GM21576 (cell line): ENCODE data around the gene IL1RAP.

ENCODE experiments used
- ATAC-seq: cut with Tn5 transposase; IDR thresholded peaks from one replicate; pipeline ENCODE4 v1.9.1; 2021; ENCODE audit warnings: mild to moderate bottlenecking, moderate library complexity; ENCODE audit not compliant: unreplicated experiment

Gene IL1RAP

GRCh38 chr3:190541008-190541407, 27.1 kb downstream of the IL1RAP start:
- no peak for ATAC-seq

GRCh38 chr3:190541560-190541959, 27.7 kb downstream of the IL1RAP start:
- ATAC-seq = no peak

GRCh38 chr3:190542846-190543245, 29.0 kb downstream of the IL1RAP start:
- ATAC-seq = no peak

- ATAC-seq = no peak
Observed at GRCh38 chr3:190543671-190544070, 29.8 kb downstream of the IL1RAP start.

DNA sequence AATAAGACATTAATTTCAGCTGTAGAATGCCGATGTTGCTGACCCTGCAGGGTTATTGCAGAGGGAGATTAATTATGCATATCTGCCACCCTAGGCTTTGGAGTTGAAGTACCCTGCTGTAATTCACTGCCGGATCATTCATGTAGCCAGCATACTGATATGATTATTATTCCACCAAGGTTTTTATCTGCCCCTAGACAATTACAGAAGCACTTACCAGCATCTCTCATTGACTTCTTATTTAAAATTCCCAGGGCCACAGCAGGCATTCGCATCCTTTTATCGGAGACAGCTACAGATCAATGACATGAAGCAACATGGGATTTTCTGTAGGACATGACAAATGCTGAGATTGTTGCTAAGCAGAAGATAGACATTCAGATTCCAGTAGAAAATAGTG, 31.3 kb downstream of the IL1RAP start:
- no peak for ATAC-seq

DNA sequence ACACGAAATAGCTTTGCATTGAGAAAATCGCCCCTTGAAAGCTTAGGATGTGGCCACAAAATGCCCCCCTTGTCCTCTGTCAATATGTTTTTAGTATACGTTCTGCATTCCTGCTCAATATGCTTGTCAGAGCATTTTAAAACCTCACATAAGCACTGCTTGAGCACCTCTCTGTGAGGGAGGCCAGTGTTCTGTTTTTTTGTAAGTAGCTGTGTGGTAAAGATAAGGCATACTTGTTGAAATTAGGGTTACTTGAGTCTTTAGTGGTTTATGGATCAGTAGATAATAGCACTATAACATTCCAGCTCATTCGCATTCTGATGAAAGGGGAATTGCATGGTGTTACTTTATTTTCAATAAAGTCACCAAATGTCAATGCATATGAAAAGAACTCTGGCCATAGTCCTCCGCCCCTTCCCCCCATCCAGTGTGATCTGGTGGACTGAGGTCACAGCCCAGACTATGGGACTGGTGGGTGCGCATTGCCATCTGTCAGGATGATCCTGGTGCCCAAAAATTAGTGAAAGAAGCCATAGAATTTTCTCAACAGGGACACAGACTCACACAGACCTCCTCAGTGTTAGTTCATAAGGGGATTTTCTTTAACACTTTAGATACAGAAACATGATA, 33.1 kb downstream of the IL1RAP start:
- ATAC-seq = no peak

DNA sequence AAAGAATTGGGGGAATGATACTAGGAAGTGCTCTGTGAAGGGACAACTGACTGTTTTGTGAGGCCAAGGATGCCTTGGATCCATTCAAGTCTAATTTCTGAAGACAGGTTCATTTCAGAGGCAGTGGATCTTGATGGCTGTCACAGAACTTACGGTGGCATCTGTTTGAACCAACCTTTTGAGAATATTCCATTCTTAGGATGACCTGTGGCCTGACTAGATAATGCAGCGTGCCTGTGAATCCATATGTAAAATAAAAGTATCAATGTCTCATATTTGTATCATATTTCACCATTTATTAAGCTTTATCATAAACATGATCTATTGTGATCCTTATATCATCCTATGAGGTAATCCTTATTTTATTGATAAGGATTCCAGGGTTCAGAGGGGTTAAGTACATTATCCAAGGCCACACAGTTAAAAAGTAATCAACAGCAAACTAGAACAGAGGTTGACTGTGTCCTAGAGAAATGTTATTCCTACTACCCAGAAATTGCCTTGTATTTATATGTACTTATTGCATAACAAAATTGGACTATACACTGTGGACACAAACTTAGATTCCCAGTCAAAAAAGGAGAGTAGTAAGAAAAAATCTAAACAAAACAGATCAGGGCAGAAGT, 34.3 kb downstream of the IL1RAP start:
- ATAC-seq = no peak

GRCh38 chr3:190552021-190552420, 38.1 kb downstream of the IL1RAP start:
- ATAC-seq = no peak

GRCh38 chr3:190552969-190553759, 39.3 kb downstream of the IL1RAP start:
- ATAC-seq = no peak

DNA sequence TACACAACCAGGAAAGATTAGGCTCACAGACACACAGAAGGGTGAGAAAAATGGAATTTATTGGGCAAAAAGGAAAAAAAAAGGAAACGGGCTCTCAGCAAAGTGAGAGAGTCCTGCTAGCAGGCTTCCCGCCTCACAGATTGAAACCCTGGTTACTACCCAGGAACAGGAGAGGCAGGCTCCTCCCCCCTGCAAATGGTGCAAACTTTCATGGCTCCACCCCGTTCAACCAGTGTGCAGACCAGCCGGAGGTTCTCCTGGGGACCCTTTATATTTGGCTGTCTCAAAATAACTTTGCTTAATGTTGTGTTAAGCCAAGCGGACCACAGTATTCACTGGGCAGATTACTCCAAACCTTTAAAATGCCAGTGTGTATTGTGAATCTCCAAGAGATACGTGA, 40.3 kb downstream of the IL1RAP start:
- ATAC-seq = no peak

GRCh38 chr3:190556351-190556750, 42.5 kb downstream of the IL1RAP start:
- ATAC-seq = no peak

- no peak for ATAC-seq
Observed at GRCh38 chr3:190557296-190557695, 43.4 kb downstream of the IL1RAP start.

DNA sequence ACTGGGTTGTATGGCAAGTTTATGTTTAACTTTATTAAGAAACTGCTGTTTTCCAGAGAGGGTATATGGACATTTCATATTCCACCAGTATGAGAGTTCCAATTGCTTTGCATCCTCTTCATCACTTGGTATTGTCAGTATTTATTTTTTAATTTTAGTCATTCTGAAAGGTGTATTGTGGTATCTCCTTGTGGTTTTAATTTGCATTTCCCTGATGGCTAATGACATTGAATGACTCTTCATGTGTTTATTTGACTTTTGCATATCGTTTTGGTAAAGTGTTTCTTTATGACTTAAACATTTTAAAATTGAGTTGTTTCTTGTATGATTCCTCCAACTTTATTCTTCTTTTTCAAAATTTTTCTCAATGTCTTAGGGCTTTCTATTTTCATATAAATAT, 44.4 kb downstream of the IL1RAP start:
- no peak for ATAC-seq

GRCh38 chr3:190558796-190559195, 44.9 kb downstream of the IL1RAP start:
- no peak for ATAC-seq

- ATAC-seq = no peak
Observed at GRCh38 chr3:190560013-190560895, 46.4 kb downstream of the IL1RAP start.

GRCh38 chr3:190562866-190563510, 49.1 kb downstream of the IL1RAP start:
- ATAC-seq = no peak

DNA sequence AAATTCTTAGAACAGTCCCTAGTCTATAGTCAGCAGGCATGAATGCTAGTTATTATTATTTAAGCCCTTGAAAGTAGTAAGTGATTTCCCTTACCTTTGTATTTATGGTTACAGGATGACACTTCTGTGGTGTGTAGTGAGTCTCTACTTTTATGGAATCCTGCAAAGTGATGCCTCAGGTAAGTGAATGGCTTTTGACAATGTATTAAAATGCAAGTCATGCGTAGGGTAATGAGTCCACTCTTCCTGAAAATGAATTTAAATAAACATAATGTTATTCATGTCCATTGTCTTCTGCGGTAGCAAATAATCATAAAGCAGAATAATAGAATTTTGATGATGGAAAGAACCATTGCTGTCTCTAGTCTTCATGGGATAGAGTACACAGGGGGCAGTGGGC, 50.3 kb downstream of the IL1RAP start:
- no peak for ATAC-seq

DNA sequence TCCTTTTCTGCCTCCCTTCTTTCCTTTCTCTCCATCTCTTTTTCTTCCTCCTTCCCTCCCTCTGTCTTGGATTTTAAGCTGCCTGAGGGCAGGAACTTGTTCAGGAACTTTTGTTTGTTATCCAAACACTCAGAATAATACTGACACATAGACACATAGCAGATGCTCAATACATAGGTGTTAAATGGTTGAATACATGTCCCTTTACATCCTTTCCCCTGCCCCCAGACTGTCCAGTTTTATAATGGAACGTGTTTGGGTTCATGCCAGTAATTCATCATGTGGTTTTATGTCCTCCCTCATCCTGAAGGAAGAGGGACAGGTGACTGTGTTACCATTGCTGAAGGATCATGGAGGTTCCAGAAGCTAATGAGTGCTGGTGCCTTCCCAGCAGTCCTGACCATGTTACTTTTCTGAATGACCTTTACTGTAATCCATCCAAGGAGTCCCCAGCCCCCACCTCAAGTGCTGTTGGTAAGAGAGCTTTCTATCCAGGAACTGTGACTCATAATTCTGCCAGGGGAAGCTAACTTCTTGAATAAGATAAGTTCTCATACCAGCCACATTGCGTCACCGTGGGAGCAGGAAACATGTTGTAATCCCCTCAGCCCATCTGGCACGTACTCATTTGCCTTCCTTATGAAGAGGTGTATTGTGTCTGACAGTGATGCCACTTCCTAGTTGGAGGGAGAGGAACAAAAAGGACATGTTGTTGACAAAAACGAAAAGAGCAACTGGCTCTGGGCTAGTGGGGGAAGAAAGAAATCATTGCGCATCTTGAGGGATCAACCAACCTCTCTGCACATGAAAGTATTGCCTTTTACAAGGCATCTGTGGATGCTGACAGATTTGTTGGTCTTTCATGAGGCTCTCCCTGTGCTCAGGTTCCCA, 52.4 kb downstream of the IL1RAP start:
- no peak for ATAC-seq

DNA sequence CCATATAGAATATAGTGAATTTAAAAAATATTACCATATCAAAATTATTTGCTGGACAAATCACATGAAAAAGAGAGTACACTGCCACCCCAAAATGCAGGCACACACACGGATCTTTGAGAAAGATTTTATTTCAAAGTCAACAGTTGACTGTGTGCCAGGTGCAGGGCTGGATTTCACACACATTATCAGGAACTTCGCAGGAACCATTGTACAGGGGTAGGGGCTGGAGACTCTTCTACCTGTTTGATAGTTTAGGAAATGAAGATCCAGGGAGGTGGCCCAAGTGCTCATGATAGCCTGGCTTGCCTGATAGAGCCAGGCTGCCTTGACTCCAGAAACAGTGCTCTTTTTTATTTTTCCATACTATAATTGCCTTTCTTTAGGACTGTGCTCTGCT, 54.2 kb downstream of the IL1RAP start:
- ATAC-seq = no peak

DNA sequence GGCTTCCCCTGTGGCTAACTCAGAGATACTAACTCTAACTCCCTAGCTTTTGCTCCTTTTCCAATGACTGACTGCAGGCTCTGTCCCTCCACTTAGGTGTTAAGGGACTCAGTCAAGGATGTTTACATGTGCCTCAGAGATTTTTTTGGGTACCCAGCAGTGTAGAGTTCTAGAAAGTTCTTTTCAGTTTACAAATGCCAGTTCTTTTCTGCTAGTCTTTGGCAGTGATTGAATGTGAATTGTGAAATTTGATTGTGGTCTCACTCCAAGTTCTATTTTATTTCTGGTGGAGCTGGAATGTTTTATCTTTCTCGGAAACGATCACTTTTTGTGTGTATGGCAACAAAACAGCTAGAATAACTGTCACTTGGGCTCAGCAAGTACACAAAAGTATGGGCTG, 60.6 kb downstream of the IL1RAP start:
- ATAC-seq = no peak
